HG03521 (cell line): ENCODE results near the gene POT1.
"Not testable (repeated sequence)": the region's sequence is repeated elsewhere in the genome, so short reads cannot be mapped to it uniquely, and the experiment has no call there.

Source experiments
- ATAC-seq: cut with Tn5 transposase; IDR thresholded peaks from one replicate; pipeline ENCODE4 v1.9.1; 2021; ENCODE audit warnings: mild to moderate bottlenecking, moderate library complexity; ENCODE audit not compliant: unreplicated experiment

The POT1 gene

GRCh38 chr7:124929467-124930172 is at the start of gene POT1:
Gene POT1, minus strand, starts transcription at chr7:124929825. Its CDS starts 32,652 bp downstream, at chr7:124897173.
- peak; percentile 100 for ATAC-seq

- not testable (repeated sequence) for ATAC-seq
Observed at GRCh38 chr7:124975131-124975530, 45.5 kb upstream of the POT1 start.

GRCh38 chr7:124965553-124965952 is 35.9 kb upstream of the POT1 start:
- no peak for ATAC-seq

- ATAC-seq: no peak
Observed at GRCh38 chr7:124959676-124960075, 30.1 kb upstream of the POT1 start.

- ATAC-seq: not testable (repeated sequence)
Observed at GRCh38 chr7:124957952-124958351, 28.3 kb upstream of the POT1 start.

- ATAC-seq: no peak
Observed at GRCh38 chr7:124956160-124956559, 26.5 kb upstream of the POT1 start.

- ATAC-seq: no peak
Observed at GRCh38 chr7:124954790-124955189, 25.2 kb upstream of the POT1 start.

- no peak for ATAC-seq
Observed at GRCh38 chr7:124945680-124946079, 16.1 kb upstream of the POT1 start.

- no peak for ATAC-seq
Observed at GRCh38 chr7:124943472-124943871, 13.8 kb upstream of the POT1 start.

GRCh38 chr7:124942399-124942798 is 12.8 kb upstream of the POT1 start:
- no peak for ATAC-seq

- ATAC-seq: no peak
Observed at GRCh38 chr7:124940306-124940705, 10.7 kb upstream of the POT1 start.

- no peak for ATAC-seq
Observed at GRCh38 chr7:124938128-124938527, 8.5 kb upstream of the POT1 start.

GRCh38 chr7:124937076-124937475 is 7.5 kb upstream of the POT1 start:
- no peak for ATAC-seq

GRCh38 chr7:124934841-124935240 is 5.2 kb upstream of the POT1 start:
- ATAC-seq: no peak

- ATAC-seq: no peak
Observed at GRCh38 chr7:124930655-124931597, 1.3 kb upstream of the POT1 start.

GRCh38 chr7:124930173-124930623 is 573 bp upstream of the POT1 start:
- ATAC-seq: no peak

GRCh38 chr7:124924906-124925305 is 4.7 kb downstream of the POT1 start:
- no peak for ATAC-seq

- no peak for ATAC-seq
Observed at GRCh38 chr7:124922200-124922599, 7.4 kb downstream of the POT1 start.

- ATAC-seq: no peak
Observed at GRCh38 chr7:124919841-124920240, 9.8 kb downstream of the POT1 start.

- ATAC-seq: no peak
Observed at GRCh38 chr7:124918662-124919061, 11.0 kb downstream of the POT1 start.

GRCh38 chr7:124915242-124915641 is 14.4 kb downstream of the POT1 start:
- ATAC-seq: peak; percentile 42

GRCh38 chr7:124914298-124914697 is 15.3 kb downstream of the POT1 start:
- ATAC-seq: peak; percentile 45
